ENCODE measurements around the gene LRP5.

DNA sequence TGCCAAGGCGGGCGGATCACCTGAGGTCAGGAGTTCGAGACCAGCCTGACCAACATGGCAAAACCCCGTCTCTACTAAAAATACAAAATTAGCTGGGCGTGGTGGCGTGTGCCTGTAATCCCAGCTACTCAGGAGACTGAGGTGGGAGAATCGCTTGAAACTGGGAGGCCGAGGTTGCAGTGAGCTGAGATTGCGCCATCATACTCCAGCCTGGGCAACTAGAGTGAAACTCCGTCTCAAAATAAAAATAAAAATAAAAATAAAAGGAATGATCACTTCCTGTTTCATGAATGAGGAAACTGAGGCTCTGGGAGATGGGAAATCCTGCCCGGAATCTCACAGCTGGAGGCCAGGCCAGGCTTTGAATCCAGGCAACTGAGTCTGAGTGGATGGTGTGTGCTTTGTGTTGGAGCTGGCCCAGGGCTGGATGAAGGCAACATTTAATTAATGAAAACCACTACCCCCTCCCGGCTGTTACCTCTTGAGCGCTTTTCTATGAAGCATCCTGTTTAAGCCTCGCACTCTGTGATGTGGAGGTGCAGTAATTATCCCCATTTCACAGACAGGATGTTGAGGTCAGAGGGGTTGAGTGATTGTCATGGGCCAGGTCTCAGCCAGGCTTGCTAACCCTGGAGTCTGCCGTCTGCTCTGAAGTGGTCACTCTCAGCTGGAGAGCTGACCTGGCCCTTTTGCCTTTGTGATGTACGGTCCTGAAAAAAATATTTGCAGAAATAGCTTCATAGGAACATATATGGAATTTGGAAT, 27.8 kb downstream of the LRP5 start:
- TF ChIP-seq, protein P1, sequence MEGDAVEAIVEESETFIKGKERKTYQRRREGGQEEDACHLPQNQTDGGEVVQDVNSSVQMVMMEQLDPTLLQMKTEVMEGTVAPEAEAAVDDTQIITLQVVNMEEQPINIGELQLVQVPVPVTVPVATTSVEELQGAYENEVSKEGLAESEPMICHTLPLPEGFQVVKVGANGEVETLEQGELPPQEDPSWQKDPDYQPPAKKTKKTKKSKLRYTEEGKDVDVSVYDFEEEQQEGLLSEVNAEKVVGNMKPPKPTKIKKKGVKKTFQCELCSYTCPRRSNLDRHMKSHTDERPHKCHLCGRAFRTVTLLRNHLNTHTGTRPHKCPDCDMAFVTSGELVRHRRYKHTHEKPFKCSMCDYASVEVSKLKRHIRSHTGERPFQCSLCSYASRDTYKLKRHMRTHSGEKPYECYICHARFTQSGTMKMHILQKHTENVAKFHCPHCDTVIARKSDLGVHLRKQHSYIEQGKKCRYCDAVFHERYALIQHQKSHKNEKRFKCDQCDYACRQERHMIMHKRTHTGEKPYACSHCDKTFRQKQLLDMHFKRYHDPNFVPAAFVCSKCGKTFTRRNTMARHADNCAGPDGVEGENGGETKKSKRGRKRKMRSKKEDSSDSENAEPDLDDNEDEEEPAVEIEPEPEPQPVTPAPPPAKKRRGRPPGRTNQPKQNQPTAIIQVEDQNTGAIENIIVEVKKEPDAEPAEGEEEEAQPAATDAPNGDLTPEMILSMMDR (conservative IDR thresholded peaks at IDR 0.05; ENCODE audit: low read length): no peak
- no peak for TF ChIP-seq EZH2phosphoT487 (IDR thresholded peaks at IDR 0.05; ENCODE audit: borderline replicate concordance)

Measured in Loucy (cell line).